HG02571 (cell line): Measurements from ENCODE around the gene SPCS2.
"Not testable (repeated sequence)": the region's sequence is repeated elsewhere in the genome, so short reads cannot be mapped to it uniquely, and the experiment has no call there.

Experiments used
- ATAC-seq: cut with Tn5 transposase; IDR thresholded peaks from one replicate; pipeline ENCODE4 v1.9.1; 2021; ENCODE audit warnings: mild to moderate bottlenecking, moderate library complexity; ENCODE audit not compliant: unreplicated experiment

Gene SPCS2

DNA sequence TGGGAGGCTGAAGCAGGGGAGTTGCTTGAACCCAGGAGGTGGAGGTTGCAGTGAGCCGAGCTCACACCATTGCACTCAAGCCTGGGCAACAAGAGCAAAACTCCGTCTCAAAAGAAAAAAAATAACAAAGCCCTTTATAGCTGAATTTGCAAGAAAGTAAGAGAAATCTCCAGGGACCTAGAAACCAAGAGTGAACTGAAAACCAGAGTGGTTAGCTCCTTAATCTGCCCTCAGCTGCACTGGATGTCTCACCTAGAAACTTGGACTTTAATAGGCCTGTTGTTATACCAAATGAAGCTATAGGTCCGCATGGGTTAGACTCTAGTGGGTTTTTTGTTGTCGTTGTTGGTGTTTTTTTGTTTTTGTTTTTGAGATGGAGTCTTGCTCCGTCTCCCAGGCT lies 43.8 kb downstream of the SPCS2 start:
- no peak for ATAC-seq

DNA sequence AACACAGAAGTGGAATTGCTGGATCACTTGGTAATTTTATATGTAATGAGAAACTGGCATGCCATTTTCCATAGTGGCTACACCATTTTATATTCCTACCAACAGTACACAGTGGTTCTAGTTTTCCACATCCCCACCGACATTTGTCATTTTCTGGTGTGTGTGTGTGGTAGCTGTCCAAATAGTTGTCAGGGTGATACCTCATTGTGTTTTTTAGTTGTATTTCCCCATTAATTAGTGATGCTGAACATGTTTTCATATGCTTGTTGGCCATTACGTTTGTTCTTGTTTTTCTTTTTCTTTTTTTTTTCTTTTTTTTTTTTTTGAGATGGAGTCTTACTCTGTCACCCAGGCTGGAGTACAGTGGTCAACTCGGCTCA lies 51.9 kb downstream of the SPCS2 start:
- no peak for ATAC-seq

DNA sequence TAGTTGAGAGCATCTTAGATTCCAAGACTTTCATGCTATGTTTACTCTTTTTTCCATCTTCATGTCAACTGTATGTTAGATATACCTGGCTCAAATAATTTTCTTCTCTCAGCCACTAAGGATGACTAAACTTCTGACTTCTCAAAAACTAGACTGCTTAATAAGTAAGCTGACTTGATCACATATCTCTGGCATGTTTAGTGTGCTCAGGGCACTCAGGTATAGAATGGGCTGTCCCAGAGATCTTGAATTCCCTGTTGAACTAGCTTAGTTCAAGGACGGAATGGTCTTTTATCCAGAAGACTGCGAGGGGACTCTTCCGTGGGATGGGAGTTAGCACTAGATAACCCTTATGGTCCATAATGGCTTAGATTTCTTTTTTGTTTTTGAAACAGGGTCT lies 52.6 kb downstream of the SPCS2 start:
- ATAC-seq, result no peak

DNA sequence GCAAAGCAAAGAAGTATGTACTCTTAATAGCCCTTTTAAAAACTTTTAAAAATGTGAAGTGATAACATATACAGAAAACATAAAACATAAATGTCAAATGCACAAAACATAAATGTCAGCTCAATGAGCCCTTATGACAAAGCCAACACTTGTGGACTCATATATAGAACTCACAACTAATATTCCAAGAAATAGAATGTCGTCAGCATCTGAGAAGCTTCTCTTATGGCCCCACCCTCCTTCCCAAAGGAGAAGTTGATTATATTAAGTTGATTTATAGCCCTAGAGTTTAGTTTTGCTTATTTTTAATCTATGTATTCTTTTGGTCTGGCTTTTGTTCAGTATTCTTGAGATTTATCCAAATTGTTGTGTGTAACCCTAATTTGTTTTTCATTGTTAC lies 53.5 kb downstream of the SPCS2 start:
- ATAC-seq, result no peak

DNA sequence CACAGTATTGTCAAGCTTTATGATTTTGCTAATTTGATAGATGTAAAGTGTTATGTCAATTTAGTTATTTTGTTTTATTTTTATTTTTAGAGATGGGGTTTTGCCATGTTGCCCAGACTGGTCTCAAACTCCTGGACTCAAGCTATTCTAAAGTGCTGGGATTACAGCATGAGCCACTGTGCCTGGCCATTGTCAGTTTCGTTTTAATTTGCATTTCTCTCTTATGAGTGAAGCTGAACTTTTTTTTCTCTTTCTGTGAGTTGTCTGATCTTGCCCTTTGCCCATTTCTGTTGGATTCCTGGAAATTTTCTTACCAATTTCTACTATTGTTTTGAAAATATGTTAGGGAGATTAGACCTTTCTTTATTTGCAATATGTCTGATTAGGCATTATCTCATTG lies 55.1 kb downstream of the SPCS2 start:
- no peak for ATAC-seq

DNA sequence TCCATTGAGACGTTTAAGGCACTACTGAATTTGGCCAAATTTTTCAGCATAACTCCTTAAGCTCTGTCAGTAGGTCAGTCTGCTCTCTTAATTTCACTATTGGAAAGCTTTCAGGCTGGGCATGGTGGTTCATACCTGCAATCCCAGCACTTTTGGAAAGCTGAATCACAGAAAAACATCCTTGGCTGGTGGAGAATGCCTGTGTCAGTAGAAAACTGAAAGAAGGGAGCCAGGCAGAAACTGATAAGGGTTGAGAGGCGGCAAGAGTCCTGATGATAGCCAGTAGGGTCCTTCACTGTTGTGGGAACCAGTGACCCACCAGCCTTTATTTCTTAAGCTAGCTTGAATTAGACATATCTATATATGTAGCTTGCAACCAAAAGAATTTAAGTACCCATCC lies 62.3 kb downstream of the SPCS2 start:
- ATAC-seq, result no peak

DNA sequence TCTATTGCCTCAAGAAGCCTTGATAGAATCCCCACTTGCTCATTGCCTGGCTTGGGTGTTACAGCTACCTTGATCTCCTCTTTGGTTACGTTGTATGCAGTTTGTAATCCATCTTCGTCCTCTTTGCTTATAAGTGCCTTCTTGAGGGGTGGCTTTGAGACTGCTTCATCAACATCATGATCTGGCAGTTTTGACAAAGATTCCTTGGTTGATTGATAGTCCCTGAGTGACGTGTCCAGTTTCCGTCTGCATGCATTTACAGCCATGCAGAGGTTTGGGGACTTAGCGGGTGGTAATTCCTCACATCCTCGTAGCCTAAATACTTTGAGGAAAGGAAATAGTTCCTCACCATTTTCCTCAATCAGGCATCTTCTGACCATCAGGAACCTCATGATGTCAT lies 62.8 kb downstream of the SPCS2 start:
- no peak for ATAC-seq

DNA sequence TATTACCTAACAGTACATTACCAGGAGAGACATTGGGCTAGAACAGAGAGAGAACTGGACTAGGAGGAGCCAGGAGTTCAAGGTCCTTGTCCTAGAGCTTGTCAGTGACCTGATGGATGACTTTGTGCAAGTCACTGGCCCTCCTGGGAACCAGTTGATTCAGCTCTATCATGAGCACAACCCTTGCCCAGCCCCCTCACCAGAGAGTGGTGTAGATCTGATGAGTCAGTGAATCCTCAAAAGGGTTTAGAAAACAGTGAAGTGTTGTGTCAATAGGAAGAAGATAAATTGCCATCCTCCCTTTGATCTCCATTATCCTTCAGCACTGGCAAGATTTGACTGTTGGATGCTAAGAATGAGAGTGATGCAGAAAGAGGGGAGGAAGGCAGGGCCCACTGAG lies 64.0 kb downstream of the SPCS2 start:
- ATAC-seq, result no peak

DNA sequence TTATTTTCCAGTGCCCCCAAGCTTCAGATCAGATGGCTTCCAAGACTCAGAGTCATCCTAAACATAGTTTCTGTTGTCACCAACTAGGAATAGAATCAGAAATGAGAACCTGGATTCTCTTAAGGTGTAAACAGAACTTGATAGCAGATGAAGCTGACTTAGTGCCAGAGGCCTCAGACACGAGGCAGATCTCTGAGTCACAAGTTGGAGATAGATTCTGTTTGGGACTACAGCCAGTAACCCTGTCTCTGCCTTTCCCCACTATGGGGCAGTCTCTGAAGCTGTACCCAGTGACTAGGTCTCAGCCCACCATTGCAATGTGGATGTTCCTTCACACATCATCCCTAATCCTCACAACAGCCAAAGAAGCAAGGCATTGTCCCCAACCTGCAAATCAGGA lies 65.1 kb downstream of the SPCS2 start:
- ATAC-seq, result no peak

DNA sequence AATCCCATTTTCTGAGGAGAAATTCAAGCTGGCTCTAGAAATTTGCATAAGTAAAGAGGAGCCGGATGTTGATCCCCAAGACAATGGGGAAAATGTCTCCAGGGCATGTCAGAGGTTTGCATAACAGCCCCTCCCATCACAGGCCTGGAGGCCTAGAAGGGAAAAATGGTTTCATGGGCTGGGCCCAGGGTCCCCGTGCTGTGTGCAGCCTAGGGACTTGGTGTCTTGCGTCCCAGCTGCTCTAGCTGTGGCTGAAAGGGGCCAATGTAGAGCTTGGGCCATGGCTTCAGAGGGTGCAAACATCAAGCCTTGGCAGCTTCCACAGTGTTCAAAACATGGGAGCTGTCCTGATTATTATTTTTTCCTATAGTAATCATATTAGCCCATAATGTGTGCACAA lies 70.1 kb downstream of the SPCS2 start:
- ATAC-seq, result not testable (repeated sequence)

DNA sequence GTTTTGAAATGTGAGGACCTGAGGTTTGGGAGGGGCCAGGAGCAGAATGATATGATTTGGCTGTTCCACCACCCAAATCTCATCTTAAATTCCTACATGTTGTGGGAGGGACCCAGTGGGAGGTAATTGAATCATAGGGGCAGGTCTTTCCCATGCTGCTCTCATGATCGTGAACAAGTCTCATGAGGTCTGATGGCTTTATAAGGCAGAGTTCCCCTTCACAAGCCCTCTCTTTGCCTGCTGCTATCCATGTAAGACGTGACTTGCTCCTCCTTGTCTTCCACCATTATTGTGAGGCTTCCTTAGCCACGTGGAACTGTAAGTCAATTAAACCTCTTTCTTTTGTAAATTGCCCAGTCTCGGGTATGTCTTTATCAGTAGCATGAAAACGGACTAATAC lies 71.3 kb downstream of the SPCS2 start:
- not testable (repeated sequence) for ATAC-seq

DNA sequence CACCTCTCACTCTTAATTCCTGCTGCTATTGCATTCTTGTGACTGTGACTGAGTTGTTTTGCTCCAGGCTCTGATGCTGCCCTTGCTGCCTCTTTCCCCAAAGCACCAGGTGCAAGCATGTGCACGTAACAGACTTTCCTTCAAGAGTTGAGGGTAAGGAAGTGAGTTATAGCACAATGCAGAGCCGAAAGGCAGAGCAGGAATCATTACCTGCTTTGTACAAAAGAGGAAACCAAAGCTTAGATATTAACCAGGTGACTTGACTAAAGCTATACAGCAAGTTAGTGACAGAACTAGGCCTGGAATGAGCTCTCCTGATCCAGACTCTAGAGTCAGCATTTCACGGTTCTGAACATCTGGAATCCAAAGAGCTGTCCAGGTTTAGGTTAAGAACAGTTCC lies 73.2 kb downstream of the SPCS2 start:
- peak; percentile 37 for ATAC-seq

DNA sequence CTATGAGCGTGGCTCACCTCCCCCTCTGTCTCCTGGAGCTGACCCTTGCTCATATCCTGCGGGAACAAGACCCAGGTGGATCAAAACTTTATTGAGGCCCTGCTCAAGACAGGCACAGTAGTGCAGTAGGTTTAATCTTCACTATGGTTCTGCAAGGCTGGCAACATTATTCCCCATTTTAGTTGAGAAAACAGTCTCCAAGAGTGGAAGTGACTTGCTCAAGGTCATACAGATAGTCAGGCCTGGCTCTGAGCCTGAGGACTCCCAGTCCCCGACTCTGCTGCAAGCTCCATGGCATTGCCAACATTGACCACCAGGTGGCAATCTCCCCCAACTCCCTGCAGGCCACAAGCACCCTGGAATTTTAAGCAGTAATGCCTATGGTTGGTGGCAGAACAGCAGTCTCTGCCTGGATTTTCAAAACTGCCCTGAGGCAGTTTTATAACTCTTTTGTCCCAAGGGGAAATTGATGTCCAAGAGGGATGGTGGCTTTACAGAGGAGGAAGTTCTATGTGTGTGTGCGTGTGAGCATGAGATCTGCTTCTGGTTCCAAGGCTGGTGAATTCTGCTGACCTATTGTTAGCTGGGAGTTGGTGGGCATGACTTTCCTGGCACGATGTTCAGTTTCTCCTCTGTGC lies 73.8 kb downstream of the SPCS2 start:
- ATAC-seq, result peak; percentile 60

DNA sequence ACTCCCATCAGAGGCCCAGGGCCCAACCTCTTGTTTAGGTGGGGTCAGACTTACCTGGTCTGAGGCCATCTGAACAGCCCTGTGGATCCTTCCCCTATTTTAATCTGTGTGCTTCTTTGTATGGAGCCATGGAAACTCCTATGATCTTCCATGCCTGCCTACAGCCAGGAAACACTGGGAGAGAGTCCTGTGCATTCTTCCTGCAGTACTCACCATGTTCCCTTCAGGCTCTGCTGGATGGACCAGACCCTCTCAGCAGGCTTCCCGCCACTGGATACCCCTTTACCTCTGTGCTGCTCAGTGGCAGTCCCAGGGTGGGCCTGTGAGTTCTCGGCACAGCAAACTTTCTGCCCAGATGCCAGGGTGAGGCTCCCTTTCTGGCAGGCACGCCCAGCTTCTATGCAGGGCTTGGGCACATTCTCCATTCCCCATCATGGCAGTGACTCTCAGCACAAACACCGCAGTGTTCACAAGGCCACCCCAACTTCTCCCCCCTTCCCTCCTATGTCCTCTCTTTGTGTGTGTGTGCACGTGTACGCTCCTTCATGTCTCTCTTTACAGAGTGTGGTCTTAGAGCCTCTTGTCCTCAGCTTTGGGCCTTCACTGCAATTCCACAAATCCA lies 74.5 kb downstream of the SPCS2 start:
- ATAC-seq, result no peak

DNA sequence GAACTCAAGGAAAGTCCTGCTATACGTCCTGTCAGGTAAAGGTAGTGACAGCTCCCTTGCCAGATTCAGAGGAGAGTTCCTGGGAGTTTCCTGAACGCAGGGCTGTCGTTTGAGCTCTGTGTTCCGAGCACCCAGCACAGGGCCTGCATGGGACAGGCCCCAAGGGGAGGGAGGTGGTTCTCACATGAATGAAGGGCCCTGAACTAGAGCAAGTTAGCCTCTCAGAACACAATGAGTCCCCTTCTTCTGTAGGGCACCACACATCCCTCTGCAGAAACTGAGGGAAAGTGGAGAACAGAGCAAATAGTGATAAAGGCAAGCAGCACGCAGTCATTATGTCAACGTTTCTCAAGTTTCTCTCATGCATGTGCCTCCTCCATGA lies 75.0 kb downstream of the SPCS2 start:
- ATAC-seq, result no peak

DNA sequence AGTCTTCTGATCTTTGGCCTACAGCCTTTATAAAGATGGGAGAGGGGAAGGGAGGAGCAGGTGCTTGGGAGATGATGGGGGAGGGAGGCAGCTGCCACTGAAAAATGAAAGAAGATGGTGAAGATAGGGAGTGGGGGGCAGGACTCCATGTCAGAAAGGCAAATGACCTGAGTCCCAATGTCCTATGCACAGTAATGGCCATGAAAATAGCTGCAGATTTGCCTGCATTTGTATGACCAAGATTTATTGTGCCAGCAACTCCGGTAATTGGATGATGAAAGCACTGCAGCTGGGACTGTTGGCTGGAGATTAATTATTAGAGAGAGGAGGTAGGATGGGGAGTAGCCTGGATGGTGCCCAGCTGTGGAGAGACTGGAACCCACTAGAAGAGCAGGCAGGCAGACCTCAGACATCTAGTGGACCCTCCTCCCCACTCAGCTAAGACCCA lies 75.7 kb downstream of the SPCS2 start:
- ATAC-seq, result no peak

DNA sequence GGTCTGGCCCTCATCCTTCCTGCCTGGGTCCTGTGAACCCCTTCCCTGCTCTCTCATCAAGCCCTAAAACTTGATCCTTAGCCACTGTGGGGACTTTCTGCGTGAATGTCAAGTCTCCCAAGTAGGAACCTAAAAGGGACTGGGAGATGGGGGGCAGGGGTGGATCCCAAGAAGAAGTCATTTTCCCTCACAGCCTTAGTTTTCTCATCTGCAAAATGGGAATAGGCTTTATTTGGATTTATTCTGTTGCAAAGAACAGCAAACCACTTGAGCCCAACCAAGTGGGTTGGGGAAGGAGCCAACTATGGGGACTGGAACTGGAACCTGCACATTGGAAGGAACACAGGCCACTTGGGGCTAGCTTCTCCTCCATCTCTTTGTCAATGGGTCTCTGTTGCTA lies 76.5 kb downstream of the SPCS2 start:
- no peak for ATAC-seq

DNA sequence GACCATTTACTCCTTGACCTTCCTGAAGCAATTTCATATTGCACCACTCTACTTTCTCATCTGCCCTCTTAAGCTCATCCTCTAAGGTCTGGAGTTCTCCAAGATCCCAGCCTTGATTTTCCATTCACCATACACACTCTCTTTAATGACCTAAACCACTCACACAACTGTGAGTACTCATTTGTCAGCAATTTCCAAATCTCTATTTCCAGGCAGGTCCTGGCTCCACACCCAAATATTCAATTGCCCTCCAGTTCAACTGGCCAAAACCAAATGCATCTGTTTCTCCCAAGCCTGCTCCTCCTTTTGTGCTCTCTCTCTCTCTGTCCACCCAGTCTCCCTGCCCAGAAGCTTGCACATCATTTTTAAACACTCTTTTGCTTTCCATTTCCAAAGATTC lies 79.3 kb downstream of the SPCS2 start:
- no peak for ATAC-seq
